Skeletal muscle tissue (tissue), 4 donors: ENCODE measurements around the gene DPP3. TPM values are rescaled to one million over a fixed set of nuclear protein-coding genes. Genes with fewer than 3 reads are reported as not detected.
"Not testable (repeated sequence)": the region's sequence is repeated elsewhere in the genome, so short reads cannot be mapped to it uniquely, and the experiment has no call there.

Source experiments
- H3K27ac ChIP-seq: one replicate; pipeline ENCODE4 v1.7.0; 2013; ENCODE audit warnings: mild to moderate bottlenecking, low read depth, low read length, inconsistent platforms
- H3K27me3 ChIP-seq, 3 donors: one replicate each; pipeline ENCODE4 v1.7.0; 2013; ENCODE audit warnings: low read length in 3 of 3; ENCODE audit not compliant: control insufficient read depth in 3 of 3, insufficient read depth in 3 of 3
- H3K36me3 ChIP-seq, 3 donors: one replicate each; pipeline ENCODE4 v1.7.0; 2013; ENCODE audit warnings: low read length in 3 of 3; ENCODE audit not compliant: control insufficient read depth in 3 of 3, insufficient read depth in 3 of 3
- H3K4me1 ChIP-seq, 3 donors: one replicate each; pipeline ENCODE4 v1.7.0; 2013; ENCODE audit warnings: low read length in 3 of 3, mild to moderate bottlenecking in 3 of 3; ENCODE audit not compliant: control insufficient read depth in 3 of 3, insufficient read depth in 3 of 3
- H3K4me3 ChIP-seq, 3 donors: one replicate each; pipeline ENCODE4 v1.7.0; 2013; ENCODE audit warnings: low read length in 3 of 3
- H3K9ac ChIP-seq, 3 donors: one replicate each; pipeline ENCODE4 v1.7.0; 2013; ENCODE audit warnings: low read length in 3 of 3, mild to moderate bottlenecking in 3 of 3, moderate library complexity in 2 of 3, low read depth in 1 of 3
- H3K9me3 ChIP-seq, 3 donors: one replicate each; pipeline ENCODE4 v1.7.0; 2013; ENCODE audit warnings: low read length in 3 of 3; ENCODE audit not compliant: control insufficient read depth in 3 of 3
- total RNA-seq: library from RNA; depleted of rRNA; stranded (reverse); fragments of >200 nt; gene quantifications from one replicate; pipeline ENCODE4 v1.2.3, GENCODE V29; 2014
- donor health status: Osteomylitis.

The DPP3 gene, protein sequence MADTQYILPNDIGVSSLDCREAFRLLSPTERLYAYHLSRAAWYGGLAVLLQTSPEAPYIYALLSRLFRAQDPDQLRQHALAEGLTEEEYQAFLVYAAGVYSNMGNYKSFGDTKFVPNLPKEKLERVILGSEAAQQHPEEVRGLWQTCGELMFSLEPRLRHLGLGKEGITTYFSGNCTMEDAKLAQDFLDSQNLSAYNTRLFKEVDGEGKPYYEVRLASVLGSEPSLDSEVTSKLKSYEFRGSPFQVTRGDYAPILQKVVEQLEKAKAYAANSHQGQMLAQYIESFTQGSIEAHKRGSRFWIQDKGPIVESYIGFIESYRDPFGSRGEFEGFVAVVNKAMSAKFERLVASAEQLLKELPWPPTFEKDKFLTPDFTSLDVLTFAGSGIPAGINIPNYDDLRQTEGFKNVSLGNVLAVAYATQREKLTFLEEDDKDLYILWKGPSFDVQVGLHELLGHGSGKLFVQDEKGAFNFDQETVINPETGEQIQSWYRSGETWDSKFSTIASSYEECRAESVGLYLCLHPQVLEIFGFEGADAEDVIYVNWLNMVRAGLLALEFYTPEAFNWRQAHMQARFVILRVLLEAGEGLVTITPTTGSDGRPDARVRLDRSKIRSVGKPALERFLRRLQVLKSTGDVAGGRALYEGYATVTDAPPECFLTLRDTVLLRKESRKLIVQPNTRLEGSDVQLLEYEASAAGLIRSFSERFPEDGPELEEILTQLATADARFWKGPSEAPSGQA
- total RNA-seq = 26.1 TPM

GRCh38 chr11:66480117-66480938 lies at the start of gene DPP3:
Gene DPP3 (plus strand): TSS chr11:66480434. CDS start chr11:66482201, 1,767 bp downstream.
- H3K36me3 ChIP-seq = peaks cover 3 to 19% (median 10%) of the 10 kb centered on the region in 3 donors

DNA sequence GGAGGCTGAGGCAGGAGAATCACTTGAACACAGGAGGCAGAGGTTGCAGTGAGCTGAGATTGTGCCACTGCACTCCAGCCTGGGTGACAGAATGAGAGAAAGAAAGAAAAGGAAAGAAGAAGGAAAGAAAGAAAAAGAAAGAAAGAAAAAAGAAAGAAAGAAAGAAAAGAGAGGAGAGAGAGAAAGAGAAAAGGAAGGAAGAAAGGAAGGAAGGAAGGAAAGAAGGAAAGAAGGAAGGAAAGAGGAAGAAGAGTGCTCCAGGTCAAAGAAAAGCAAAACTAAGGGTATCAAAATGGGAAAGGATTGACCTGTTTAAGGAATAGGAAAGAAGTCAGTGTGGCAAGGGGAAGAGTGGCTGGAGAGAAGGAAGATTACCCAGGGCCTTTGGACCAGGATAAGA lies 48.9 kb upstream of the DPP3 start:
- not testable (repeated sequence) for H3K9ac ChIP-seq, H3K9me3 ChIP-seq, H3K27ac ChIP-seq, H3K4me3 ChIP-seq, H3K4me1 ChIP-seq, H3K27me3 ChIP-seq
- peaks cover 13 to 15% (median 15%) of the 10 kb centered on the region in 3 donors for H3K36me3 ChIP-seq

More at GRCh38 chr11:66480117-66480938, at the start of gene DPP3:
- Histone ChIP-seq H3K27ac (peak within 1 kb of the TSS; percentile 92), H3K4me1 (peaks cover 19 to 40% (median 24%) of the 10 kb centered on the region in 3 donors), H3K9ac (peak within 1 kb of the TSS; percentile 93 to 98 (median 95)), H3K27me3 (no peaks in the 10 kb centered on the region), H3K9me3 (no peaks in the 10 kb centered on the region), H3K4me3 (peak within 1 kb of the TSS; percentile 84 to 91 (median 90))

GRCh38 chr11:66431871-66432329 lies 48.3 kb upstream of the DPP3 start:
- H3K36me3 ChIP-seq = peaks cover 16 to 21% (median 19%) of the 10 kb centered on the region in 3 donors
- not testable (repeated sequence) for H3K4me1 ChIP-seq, H3K9me3 ChIP-seq, H3K27ac ChIP-seq, H3K4me3 ChIP-seq, H3K27me3 ChIP-seq, H3K9ac ChIP-seq

GRCh38 chr11:66432597-66432996 lies 47.6 kb upstream of the DPP3 start:
- Histone ChIP-seq H3K9ac (no peak overlapping the region), H3K27ac (no peak overlapping the region), H3K36me3 (peaks cover 16 to 24% (median 21%) of the 10 kb centered on the region in 3 donors), H3K4me3 (no peak overlapping the region), H3K27me3 (no peaks in the 10 kb centered on the region), H3K9me3 (no peaks in the 10 kb centered on the region), H3K4me1 (peaks cover 0 to 5% (median 0%) of the 10 kb centered on the region in 3 donors)

DNA sequence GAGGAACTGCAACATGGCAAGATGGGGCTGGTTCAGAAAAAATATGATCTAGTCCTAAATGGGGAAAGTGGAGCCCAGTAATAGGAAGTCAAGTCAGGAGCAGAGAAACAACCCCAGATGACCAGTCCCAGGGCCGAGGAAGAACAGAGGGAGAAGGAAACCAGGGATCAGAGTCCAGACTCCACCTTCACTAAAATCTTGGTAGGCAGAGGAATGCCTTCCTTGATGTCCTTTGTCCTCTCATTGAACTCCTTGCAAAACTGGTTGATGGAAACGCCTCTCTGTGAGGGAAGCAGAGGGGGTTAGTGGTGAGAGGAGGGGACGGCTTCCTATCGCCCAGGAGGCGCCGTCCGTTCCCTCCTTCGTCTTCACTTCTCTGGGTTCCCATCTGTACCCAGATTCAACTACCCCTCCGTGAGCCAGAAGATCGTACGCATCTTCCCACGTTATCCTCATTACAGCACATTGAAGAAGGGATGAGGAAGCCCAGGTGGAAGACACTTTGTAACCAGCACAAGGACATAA lies 42.2 kb upstream of the DPP3 start:
- Histone ChIP-seq H3K4me1 (peaks cover 7 to 17% (median 9%) of the 10 kb centered on the region in 3 donors), H3K9ac (peak overlapping the region; percentile 77 to 89 (median 87)), H3K4me3 (peak overlapping the region; percentile 81 to 95 (median 86)), H3K27ac (peak overlapping the region; percentile 82), H3K9me3 (no peaks in the 10 kb centered on the region), H3K27me3 (no peaks in the 10 kb centered on the region), H3K36me3 (peaks cover 16 to 24% (median 20%) of the 10 kb centered on the region in 3 donors)

DNA sequence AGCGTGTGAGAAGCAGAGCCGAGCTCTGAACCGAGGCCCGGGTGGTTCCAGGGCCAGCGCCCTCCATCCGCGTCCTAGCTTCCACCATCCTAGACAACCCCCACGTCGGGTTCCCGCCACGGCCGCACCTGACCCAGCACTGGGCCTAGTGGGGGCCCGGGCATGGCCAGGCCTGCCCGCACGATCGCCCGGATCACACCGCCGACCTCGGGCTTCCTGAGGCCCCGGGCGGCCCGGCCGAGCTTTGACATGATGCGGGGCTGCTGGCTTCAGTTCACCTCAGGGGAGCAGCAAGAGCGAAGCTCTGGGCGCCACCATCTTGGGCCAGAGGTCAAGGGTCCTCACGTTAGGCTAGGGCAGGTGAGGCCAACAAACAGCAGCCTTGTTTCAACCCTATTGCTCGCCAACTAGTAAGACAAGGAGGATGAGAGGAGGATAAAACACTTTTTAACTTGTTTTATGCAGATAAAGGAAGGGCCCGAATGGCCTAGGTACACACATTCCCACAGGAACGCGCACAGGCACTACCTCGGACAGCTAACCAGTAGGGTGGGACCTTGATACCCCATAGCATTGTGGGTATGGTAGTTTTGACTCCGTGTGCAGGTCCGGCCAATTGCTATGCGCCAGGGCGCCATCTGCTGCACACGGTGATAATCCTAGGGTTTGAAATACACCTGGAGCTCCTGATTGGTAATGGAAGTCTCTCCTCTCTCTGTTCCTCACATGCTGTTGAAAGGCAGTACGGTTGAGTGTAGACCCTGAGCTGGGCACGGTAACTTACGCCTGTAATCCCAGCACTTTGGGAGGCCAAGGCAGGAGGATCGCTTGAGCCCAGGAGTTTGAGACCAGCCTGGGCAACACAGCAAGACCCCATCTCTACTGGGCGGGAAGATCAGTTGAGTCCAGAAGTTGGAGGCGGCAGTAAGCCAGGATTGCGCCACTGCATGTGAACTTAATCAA lies 41.4 kb upstream of the DPP3 start, which contains the start of gene MRPL11:
Gene MRPL11, minus strand, starts transcription at position 345 of the 963 bp plus-strand sequence. Its CDS starts 94 bp downstream, at position 251.
- Histone ChIP-seq H3K9me3 (peaks cover 0 to 2% (median 0%) of the 10 kb centered on the region in 3 donors), H3K9ac (peak within 1 kb of the TSS; percentile 77 to 89 (median 87)), H3K27ac (peak within 1 kb of the TSS; percentile 82), H3K27me3 (no peaks in the 10 kb centered on the region), H3K4me3 (peak within 1 kb of the TSS; percentile 81 to 95 (median 86)), H3K36me3 (peaks cover 16 to 24% (median 20%) of the 10 kb centered on the region in 3 donors), H3K4me1 (peaks cover 7 to 17% (median 9%) of the 10 kb centered on the region in 3 donors)

DNA sequence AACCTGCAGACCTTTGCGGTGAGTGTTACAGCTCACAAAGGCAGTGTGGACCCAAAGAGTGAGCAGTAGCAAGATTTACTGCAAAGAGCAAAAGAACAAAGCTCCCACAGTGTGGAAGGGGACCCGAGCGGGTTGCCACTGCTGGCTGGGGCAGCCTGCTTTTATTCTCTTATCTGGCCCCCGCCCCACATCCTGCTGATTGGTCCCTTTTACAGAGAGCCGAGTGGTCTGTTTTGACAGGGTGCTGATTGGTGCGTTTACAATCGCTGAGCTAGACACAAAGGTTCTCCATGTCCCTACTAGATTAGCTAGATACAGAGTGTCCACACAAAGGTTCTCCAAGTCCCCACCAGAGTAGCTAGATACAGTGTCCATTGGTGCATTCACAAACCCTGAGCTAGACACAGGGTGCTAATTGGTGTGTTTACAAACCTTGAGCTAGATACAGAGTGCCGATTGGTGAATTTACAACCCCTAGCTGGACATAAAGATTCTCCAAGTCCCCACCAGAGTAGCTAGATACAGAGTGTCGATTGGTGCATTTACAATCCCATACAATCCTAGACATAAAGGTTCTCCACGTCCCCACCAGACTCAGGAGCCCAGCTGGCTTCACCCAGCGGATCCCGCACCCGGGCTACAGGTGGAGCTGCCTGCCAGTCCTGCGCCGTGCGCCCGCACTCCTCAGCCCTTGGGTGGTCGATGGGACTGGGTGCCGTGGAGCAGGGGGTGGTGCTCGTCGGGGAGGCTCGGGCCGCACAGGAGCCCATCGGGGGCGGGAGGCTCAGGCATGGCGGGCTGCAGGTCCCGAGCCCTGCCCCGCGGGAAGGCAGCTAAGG lies 39.9 kb upstream of the DPP3 start:
- H3K4me3 ChIP-seq, H3K27ac ChIP-seq, H3K9me3 ChIP-seq, H3K27me3 ChIP-seq, H3K9ac ChIP-seq: not testable (repeated sequence)
- Histone ChIP-seq H3K4me1 (peaks cover 7 to 17% (median 9%) of the 10 kb centered on the region in 3 donors), H3K36me3 (peaks cover 11 to 19% (median 18%) of the 10 kb centered on the region in 3 donors)

- H3K4me3 ChIP-seq, H3K9ac ChIP-seq, H3K27me3 ChIP-seq, H3K9me3 ChIP-seq, H3K27ac ChIP-seq: not testable (repeated sequence)
- H3K4me1 ChIP-seq = peaks cover 7 to 17% (median 9%) of the 10 kb centered on the region in 3 donors
- peaks cover 6 to 13% (median 13%) of the 10 kb centered on the region in 3 donors for H3K36me3 ChIP-seq
These were observed 39.3 kb upstream of the DPP3 start for GRCh38 chr11:66440940-66441282.
